ENCODE measurements around the gene CENPP.

Gene CENPP

DNA sequence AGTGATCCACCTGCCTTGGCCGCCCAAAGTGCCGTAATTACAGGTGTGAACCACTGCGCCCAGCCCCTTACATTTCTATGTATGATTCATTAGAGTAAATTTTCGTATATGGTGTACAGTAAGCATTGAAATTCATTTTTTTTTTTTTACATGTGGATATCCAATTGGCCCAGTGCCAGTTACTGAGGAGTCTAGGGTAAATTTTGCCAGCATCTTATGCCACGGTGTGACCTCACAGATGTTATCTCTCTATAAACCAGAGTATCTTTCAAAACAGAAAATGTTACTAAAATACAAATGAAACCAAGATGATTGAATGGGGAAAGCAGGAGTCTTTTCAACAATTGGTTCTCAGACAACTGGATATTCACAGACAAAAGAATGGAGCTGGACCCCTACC, 279.5 kb downstream of the CENPP start:
- Histone ChIP-seq H3K27me3 (replicated peaks; ENCODE audit: control insufficient read depth, insufficient read depth, low read length) (no peaks in the 10 kb centered on the region), H3K36me3 (ENCODE audit: control insufficient read depth, insufficient read depth, low read length) (no peaks in the 10 kb centered on the region), H3K4me3 (replicated peaks; ENCODE audit: low read depth, low read length) (no peak overlapping the region)
- TF ChIP-seq, protein P1, sequence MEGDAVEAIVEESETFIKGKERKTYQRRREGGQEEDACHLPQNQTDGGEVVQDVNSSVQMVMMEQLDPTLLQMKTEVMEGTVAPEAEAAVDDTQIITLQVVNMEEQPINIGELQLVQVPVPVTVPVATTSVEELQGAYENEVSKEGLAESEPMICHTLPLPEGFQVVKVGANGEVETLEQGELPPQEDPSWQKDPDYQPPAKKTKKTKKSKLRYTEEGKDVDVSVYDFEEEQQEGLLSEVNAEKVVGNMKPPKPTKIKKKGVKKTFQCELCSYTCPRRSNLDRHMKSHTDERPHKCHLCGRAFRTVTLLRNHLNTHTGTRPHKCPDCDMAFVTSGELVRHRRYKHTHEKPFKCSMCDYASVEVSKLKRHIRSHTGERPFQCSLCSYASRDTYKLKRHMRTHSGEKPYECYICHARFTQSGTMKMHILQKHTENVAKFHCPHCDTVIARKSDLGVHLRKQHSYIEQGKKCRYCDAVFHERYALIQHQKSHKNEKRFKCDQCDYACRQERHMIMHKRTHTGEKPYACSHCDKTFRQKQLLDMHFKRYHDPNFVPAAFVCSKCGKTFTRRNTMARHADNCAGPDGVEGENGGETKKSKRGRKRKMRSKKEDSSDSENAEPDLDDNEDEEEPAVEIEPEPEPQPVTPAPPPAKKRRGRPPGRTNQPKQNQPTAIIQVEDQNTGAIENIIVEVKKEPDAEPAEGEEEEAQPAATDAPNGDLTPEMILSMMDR (IDR thresholded peaks at IDR 0.05; ENCODE audit: insufficient read depth, low read length, poor library complexity, severe bottlenecking), result no peak
- no peak for DNase-seq (ENCODE audit: extremely low read depth, insufficient read length)

DNA sequence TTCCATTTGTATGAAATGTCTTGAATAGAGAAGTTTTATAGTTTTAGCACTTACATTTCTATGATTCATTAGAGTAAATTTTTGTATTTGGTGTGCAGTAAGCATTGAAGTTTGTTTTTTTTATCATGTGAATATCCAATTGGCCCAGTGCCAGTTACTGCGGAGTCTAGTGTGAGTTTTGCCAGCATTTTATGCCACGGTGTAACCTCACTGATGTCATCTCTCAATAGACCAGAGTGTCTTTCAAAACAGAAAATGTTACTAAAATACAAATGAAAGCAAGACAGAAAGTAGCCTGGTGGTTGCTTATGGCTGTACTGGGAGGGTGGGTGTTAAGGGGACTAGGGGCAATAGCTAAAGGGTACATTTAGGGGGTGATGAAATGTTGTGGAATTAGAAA, 281.3 kb downstream of the CENPP start:
- TF ChIP-seq, protein P1 (IDR thresholded peaks at IDR 0.05; ENCODE audit: insufficient read depth, low read length, poor library complexity, severe bottlenecking), result no peak
- Histone ChIP-seq H3K36me3 (ENCODE audit: control insufficient read depth, insufficient read depth, low read length) (peaks cover 6% of the 10 kb centered on the region), H3K4me3 (replicated peaks; ENCODE audit: low read depth, low read length) (no peak overlapping the region), H3K27me3 (replicated peaks; ENCODE audit: control insufficient read depth, insufficient read depth, low read length) (no peaks in the 10 kb centered on the region)
- no peak for DNase-seq (ENCODE audit: extremely low read depth, insufficient read length)

DNA sequence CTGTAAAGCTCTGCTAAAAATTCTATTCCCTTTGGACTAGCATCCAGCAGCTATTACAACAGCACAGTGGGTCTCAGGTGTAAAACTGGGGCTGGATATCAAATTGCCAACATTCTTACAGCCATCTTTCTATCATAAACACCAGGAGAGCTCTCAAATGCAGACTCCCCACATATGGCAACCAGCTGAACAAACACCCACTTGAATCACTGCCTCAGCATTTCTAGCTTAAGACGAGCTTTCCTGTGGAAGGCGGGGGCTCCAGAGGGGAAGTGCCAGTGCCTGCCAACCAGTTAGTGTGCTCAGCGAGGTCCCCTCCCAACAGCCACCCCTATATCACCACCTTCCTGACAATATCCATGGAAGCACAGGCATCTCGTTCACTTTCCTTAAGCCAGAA, 282.0 kb downstream of the CENPP start:
- Histone ChIP-seq H3K27me3 (replicated peaks; ENCODE audit: control insufficient read depth, insufficient read depth, low read length) (no peaks in the 10 kb centered on the region), H3K36me3 (ENCODE audit: control insufficient read depth, insufficient read depth, low read length) (peaks cover 6% of the 10 kb centered on the region), H3K4me3 (replicated peaks; ENCODE audit: low read depth, low read length) (no peak overlapping the region)
- DNase-seq (ENCODE audit: extremely low read depth, insufficient read length), result no peak
- TF ChIP-seq, protein P1 (IDR thresholded peaks at IDR 0.05; ENCODE audit: insufficient read depth, low read length, poor library complexity, severe bottlenecking), result no peak

DNA sequence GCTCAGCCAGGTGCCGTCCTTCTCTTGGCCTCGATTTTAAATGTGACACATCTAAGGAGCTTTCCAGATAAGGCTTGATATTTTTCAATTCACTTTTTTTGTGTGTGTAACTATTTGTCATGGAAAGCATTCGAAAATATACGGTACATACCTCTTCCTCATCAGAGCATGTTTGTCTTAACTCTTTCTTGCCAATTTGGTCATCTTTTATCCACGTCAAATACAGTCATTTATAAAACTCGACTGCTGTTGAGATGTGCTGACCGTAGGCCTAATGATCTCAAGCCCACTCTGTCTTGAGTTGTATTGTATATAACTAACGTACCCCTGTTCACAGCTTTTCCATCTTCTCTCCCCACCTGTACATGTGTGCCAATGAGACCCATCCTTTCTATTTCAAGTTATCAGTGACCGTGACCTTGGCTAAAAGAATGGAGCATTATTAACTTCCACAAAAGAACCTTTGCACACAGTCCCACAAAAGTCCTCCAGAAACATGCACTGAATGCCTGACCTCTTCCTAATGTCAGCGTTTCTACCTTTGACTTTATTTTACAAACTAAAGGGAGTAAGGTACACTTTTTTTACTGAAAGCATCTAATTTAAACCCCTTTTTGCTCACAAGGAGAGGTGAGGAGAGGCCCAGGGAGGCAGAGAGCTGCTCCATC, 282.6 kb downstream of the CENPP start:
- DNase-seq (ENCODE audit: extremely low read depth, insufficient read length), result no peak
- Histone ChIP-seq H3K27me3 (replicated peaks; ENCODE audit: control insufficient read depth, insufficient read depth, low read length) (no peaks in the 10 kb centered on the region), H3K4me3 (replicated peaks; ENCODE audit: low read depth, low read length) (no peak overlapping the region), H3K36me3 (ENCODE audit: control insufficient read depth, insufficient read depth, low read length) (peaks cover 9% of the 10 kb centered on the region)
- TF ChIP-seq, protein P1 (IDR thresholded peaks at IDR 0.05; ENCODE audit: insufficient read depth, low read length, poor library complexity, severe bottlenecking), result no peak

DNA sequence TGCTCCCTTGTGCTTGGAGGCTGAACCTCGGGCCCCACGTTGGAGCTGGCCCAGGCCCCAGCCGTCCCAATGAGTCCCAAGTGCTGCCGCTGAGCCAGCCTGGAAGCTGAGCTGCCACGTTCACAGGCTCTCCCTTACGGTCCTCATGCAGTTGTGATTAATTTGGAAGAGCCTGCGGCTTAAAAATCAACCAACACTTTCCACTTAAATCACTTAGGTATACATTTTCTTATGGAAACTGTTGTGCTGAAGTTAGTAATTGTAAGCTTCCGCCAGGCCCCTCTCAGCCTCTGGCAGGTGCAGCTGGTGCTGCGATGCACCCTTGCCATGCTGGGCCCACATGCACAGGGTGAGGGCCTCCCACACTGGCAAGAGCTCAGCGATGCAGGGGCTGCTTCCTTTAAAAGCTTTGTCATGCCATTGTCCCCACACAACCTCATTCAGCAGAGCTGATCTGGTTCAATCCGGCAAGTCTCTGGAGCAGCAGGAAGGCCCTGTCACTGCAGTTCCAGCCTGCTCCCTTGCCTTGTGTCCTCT, 283.2 kb downstream of the CENPP start:
- TF ChIP-seq, protein P1 (IDR thresholded peaks at IDR 0.05; ENCODE audit: insufficient read depth, low read length, poor library complexity, severe bottlenecking), result no peak
- Histone ChIP-seq H3K4me3 (replicated peaks; ENCODE audit: low read depth, low read length) (no peak overlapping the region), H3K36me3 (ENCODE audit: control insufficient read depth, insufficient read depth, low read length) (peaks cover 11% of the 10 kb centered on the region), H3K27me3 (replicated peaks; ENCODE audit: control insufficient read depth, insufficient read depth, low read length) (no peaks in the 10 kb centered on the region)
- DNase-seq (ENCODE audit: extremely low read depth, insufficient read length), result no peak
